ENCODE results near the gene FABP7. TPM values are rescaled to one million over a fixed set of nuclear protein-coding genes. Genes with fewer than 3 reads are reported as not detected.

FABP7 gene
- total RNA-seq, 1 experiment from 2014 or later, result 1.2 TPM

DNA sequence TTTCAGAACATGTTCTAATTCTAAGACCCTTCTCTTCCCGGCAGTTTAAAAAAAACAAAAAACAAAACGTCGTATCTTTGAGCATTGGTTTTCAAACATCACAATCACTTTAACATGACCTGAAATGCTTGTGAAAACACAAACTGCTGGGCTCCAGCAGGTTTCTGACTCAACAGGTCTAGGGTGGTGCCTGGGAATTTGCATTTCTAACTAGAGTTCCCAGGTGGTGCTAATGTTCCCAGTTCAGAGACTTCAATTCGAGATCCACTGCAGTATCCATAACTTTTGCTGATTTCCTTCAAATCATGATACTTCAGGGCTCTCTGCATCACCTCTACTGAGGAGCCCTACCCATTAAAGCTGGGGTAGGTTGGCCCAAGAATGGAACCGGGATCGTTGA, 8.7 kb downstream of the FABP7 start:
- TSS peak; percentile 66 for BruUV-seq (replicated peaks)
- intact Hi-C loops (cut with micrococcal nuclease; ENCODE audit: unreplicated experiment), result no loop called here
- no peaks in the 10 kb centered on the region for H3K36me3 ChIP-seq (ENCODE audit: insufficient read depth, low read length, poor library complexity, severe bottlenecking)
- no peaks in the 10 kb centered on the region for H3K27me3 ChIP-seq (replicated peaks; ENCODE audit: insufficient read depth, low read depth, low read length, poor library complexity)
- no peak for DNase-seq (ENCODE audit: low spot score)
- peaks cover 23% of the 10 kb centered on the region for H3K4me1 ChIP-seq (ENCODE audit: insufficient read depth, low read length, poor library complexity, severe bottlenecking)
- H3K9me3 ChIP-seq (ENCODE audit: low read depth, low read length, poor library complexity, severe bottlenecking), result no peaks in the 10 kb centered on the region
- no peak overlapping the region for H3K27ac ChIP-seq (ENCODE audit: low read depth, low read length, poor library complexity, severe bottlenecking)
- no peak overlapping the region for H3K4me3 ChIP-seq (ENCODE audit: low read depth, low read length, poor library complexity, severe bottlenecking)
- ChIA-PET POLR2A (ENCODE audit: low non-redundant PET) (no interaction called here), CTCF (no interaction called here)
- TF ChIP-seq, protein P1, sequence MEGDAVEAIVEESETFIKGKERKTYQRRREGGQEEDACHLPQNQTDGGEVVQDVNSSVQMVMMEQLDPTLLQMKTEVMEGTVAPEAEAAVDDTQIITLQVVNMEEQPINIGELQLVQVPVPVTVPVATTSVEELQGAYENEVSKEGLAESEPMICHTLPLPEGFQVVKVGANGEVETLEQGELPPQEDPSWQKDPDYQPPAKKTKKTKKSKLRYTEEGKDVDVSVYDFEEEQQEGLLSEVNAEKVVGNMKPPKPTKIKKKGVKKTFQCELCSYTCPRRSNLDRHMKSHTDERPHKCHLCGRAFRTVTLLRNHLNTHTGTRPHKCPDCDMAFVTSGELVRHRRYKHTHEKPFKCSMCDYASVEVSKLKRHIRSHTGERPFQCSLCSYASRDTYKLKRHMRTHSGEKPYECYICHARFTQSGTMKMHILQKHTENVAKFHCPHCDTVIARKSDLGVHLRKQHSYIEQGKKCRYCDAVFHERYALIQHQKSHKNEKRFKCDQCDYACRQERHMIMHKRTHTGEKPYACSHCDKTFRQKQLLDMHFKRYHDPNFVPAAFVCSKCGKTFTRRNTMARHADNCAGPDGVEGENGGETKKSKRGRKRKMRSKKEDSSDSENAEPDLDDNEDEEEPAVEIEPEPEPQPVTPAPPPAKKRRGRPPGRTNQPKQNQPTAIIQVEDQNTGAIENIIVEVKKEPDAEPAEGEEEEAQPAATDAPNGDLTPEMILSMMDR (conservative IDR thresholded peaks at IDR 0.05; ENCODE audit: low read depth, low read length), result no peak
- TF ChIP-seq EZH2 (IDR thresholded peaks at IDR 0.05; ENCODE audit: borderline replicate concordance, low read depth, low read length, poor library complexity, severe bottlenecking), result no peak

DNA sequence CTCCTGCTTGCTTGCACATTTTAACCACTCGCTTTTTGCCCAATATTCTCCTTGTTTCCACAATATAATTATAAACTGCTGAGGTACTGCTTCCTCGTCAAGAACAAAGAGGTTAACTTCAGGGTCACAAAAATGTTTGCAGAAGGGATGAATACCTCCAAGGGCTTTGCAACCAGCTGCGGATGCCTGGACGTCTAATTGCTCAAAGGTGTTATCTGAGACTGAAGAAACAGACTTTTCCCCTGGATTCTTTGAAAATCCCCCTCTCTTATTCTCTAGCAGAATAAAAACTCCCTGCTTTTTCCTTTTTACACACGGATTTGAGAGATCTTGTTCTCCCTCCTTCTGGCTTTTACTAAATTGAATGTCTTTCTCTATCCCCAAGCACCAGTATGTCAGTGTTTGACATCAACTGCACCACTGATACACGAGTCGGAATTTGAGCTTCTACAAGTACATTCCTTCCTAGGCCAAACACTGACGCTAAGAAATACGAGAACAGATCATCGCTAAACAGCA, 9.2 kb downstream of the FABP7 start:
- DNase-seq (ENCODE audit: low spot score), result no peak
- TF ChIP-seq, protein P1 (conservative IDR thresholded peaks at IDR 0.05; ENCODE audit: low read depth, low read length), result no peak
- TF ChIP-seq EZH2 (IDR thresholded peaks at IDR 0.05; ENCODE audit: borderline replicate concordance, low read depth, low read length, poor library complexity, severe bottlenecking), result no peak
- Histone ChIP-seq H3K27me3 (replicated peaks; ENCODE audit: insufficient read depth, low read depth, low read length, poor library complexity) (no peaks in the 10 kb centered on the region), H3K27ac (ENCODE audit: low read depth, low read length, poor library complexity, severe bottlenecking) (peak overlapping the region; percentile 86), H3K4me1 (ENCODE audit: insufficient read depth, low read length, poor library complexity, severe bottlenecking) (peaks cover 23% of the 10 kb centered on the region), H3K9me3 (ENCODE audit: low read depth, low read length, poor library complexity, severe bottlenecking) (no peaks in the 10 kb centered on the region), H3K4me3 (ENCODE audit: low read depth, low read length, poor library complexity, severe bottlenecking) (peak overlapping the region; percentile 75), H3K36me3 (ENCODE audit: insufficient read depth, low read length, poor library complexity, severe bottlenecking) (no peaks in the 10 kb centered on the region)
- POLR2A ChIA-PET (ENCODE audit: low non-redundant PET), result no interaction called here
- intact Hi-C loops (cut with micrococcal nuclease; ENCODE audit: unreplicated experiment), result no loop called here
- no TSS peak for BruUV-seq (replicated peaks)
- CTCF ChIA-PET, result no interaction called here

DNA sequence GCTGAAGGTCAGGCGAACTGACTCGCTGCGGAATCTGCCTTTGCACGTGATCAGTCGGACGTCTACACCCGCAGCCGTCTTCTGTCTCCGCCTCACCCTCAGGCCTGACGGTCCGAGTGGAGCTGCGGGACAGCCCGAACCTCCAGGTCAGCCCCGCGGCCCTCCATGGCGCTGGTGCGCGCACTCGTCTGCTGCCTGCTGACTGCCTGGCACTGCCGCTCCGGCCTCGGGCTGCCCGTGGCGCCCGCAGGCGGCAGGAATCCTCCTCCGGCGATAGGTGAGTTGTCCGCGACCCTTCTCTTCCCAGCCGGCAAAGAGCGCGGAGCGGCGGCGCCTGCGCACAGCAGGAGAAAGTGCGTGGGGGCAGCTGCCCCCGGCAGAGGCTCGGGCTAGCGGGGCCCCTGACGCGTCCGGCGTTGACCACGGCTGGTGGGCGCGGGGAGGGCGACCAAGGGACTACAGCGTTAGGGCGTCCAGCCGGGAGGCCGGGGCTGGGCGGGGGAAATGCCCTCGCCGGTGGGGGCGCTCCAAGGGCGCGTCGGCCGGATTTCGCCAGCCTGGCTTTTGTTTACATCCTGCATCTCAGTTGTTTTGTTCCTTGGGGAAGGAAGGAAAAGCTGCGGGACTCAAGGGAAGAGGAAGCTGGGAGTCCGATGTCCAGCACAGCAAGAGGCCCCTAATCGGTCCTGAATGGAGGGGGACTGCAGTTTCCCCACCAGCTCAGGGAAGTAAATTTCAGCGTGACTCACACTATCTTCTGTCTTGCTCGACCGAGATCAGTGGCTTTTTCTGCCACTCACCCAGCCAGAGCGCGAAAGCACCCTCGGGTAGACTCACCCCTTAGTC, 9.9 kb downstream of the FABP7 start, which contains the start of gene SMPDL3A:
Gene SMPDL3A (plus strand): TSS at position 77 of the 846 bp plus-strand sequence. CDS start 89 bp downstream, at position 166.
- peak within 1 kb of the TSS; percentile 75 for H3K4me3 ChIP-seq (ENCODE audit: low read depth, low read length, poor library complexity, severe bottlenecking)
- TF ChIP-seq EZH2 (IDR thresholded peaks at IDR 0.05; ENCODE audit: borderline replicate concordance, low read depth, low read length, poor library complexity, severe bottlenecking), result no peak
- TF ChIP-seq, protein P1 (conservative IDR thresholded peaks at IDR 0.05; ENCODE audit: low read depth, low read length), result peak; percentile 68
- DNase-seq (ENCODE audit: low spot score), result peak; percentile 64
- no peaks in the 10 kb centered on the region for H3K36me3 ChIP-seq (ENCODE audit: insufficient read depth, low read length, poor library complexity, severe bottlenecking)
- ChIA-PET CTCF (no interaction called here), POLR2A (ENCODE audit: low non-redundant PET) (no interaction called here)
- no peaks in the 10 kb centered on the region for H3K9me3 ChIP-seq (ENCODE audit: low read depth, low read length, poor library complexity, severe bottlenecking)
- intact Hi-C loops (cut with micrococcal nuclease; ENCODE audit: unreplicated experiment), result loop anchor here (2.0 kb wide), 1 partner anchor 49 kb away; no protein-coding TSS in a partner anchor
- peaks cover 23% of the 10 kb centered on the region for H3K4me1 ChIP-seq (ENCODE audit: insufficient read depth, low read length, poor library complexity, severe bottlenecking)
- peak within 1 kb of the TSS; percentile 86 for H3K27ac ChIP-seq (ENCODE audit: low read depth, low read length, poor library complexity, severe bottlenecking)
- BruUV-seq (replicated peaks), result no TSS peak
- H3K27me3 ChIP-seq (replicated peaks; ENCODE audit: insufficient read depth, low read depth, low read length, poor library complexity), result no peaks in the 10 kb centered on the region
